ENCODE results near the gene BAAT.

Gene BAAT

DNA sequence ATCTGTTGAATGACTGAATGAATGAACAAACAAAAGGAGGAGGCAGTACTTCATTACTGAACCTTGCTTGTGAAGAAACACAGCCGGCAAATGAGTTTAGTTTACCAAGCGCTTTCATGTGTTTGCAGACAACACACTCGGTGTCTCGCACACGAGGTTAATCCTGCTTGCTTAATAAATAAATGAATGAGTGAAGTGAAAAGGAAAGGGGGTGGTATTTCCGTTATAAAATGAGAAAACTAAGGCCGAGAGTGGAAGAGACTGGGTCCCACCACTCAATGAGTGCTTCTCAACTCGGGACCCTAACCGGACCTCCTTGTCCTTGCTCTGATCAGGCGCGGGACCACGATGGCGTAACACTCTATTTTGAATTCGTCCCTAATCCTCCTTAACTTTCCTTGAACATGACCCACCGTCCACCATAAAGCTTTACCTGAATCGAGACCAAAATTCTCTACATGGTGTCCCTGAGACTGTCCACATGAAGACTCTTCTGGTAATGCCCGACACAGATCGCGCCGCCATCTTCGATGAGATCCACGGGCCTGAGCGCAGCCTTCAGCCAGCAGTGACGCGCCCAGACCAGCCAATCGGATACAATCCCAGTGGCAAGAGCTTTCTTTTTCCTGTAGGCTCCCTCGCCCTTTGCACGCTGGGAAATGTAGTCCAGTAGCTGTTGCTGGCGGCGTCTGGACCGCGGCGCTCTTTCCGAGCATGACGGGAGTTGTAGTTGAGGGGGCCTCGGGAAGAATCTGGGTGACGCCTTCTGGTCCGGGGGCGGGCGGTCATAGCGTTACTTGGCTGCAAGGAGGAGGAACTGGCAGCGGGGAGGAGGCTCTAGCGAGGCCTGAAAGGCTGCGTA, 13.5 kb upstream of the BAAT start, which contains the start of the genes MRPL50 and ZNF189:
MRPL50 (minus strand) TSS at position 551 of the 862 bp plus-strand sequence; CDS start at position 525, 26 bp downstream.
ZNF189 (plus strand) TSS at position 784 of the 862 bp plus-strand sequence. CDS start 306 bp downstream, outside the sequence.
- peak; percentile 93 for DNase-seq

DNA sequence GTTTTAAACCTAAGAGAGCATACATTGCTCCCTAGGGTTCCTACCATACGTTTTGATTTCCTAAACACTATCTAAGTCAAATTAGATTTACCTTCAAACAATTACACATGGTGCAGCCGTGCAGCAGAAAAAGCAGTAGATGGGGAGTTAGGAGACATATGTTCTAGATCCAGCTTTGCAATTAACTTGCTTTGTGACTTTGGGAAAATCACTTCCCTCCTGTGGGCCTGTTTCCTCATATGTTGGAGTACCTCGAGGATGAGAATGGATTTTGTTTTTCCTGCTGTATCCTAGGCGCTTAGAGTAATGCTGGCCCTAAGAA, 12.9 kb upstream of the BAAT start:
- DNase-seq = no peak

DNA sequence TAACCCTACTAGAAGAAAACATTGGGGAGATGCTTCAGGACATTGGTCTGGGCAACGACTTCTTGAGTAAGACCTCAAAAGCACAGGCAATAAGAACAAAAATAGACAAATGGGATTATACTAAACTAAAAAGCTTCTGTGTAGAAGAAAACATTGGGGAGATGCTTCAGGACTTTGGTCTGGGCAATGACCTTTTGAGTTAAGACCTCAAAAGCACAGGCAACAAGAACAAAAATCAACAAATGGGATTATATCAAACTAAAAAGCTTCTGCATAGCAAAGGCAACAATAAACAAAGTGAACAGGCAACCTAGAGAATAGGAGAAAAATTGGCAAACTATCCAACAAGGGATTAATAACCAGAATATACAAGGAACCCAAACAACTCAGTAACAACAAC, 9.9 kb upstream of the BAAT start:
- DNase-seq = no peak

DNA sequence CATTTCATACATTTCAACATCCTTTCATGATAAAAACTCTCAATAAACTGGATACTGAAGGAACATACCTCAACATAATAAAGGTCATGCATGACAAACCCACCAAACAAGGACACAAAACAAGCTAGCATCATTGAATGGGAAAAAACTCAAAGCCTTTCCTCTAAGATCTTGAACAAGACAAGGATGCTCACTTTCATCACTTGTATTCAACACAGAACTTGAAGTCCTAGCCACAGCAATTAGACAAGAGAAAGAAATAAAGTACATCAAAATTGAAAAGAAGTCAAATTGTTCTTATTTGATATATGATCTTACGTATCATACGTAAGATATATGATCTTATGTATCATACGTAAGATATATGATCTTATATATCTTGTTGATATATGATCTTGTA, 8.3 kb upstream of the BAAT start:
- no peak for DNase-seq

DNA sequence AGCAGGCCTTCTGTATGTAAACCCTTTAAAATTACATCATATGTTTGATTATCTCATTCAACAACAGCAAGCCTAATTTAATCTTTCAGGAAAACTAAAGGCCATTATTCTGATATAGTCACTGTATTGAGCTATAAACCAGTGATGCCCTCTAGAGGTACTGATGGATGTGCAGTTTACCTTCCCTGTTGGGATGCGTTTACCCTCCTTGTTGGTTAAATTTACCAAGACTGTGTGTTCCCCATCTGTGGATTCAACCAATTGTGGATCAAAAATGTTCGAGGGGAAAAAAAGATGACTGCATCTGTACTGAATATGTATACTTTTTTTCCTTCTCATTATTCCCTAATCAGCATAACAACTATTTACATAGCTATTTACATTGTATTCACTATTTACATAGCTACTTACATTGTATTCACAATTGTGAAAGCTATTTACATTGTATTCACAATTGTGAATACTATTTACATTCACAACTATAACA, 3.7 kb upstream of the BAAT start:
- DNase-seq = no peak

DNA sequence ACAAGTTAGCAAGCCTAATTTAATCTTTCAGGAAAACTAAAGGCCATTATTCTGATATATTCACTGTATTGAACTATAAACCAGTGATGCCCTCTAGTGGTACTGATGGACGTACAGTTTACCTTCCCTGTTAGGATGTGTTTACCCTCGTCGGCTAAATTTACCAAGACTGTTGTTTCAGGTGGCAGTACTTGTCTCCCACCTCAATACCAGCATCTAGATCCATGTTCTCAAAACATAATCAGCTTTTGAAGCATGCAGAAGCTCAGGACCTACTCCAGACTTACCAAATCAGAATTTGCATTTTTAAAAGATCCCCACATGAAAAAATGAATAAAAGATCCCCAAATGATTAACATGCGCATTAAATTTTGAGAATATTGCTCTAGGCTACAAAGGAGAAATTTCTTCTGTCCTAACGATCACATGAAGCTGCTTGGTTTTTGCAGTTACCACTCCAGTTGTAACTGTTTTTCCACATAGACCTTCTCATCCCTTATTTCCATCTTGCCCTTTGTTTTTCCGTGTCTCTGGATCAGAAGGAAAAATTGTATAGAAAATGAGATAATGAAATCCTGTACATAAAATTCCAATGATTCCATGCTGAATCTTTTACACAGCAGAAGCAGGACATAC, 3.2 kb upstream of the BAAT start:
- DNase-seq = no peak

DNA sequence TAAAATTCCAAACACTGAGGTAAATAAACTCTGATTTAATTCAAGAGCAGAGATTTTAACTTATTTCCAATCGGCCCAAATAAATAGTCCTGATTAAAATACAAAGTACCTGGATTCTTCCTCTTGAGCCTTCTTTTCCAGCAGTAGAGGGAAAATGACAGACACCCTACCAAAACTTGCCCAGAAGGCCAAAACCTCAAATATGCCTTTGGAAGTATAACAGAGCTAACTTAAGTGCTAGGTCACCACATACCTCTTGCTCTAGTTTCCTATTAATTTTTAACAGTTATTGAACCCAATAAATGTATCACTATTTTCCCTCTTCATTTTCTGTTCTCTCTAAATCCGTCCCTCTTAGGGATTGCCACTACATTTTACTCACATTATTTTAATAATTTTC, 1.4 kb downstream of the BAAT start:
- no peak for DNase-seq

DNA sequence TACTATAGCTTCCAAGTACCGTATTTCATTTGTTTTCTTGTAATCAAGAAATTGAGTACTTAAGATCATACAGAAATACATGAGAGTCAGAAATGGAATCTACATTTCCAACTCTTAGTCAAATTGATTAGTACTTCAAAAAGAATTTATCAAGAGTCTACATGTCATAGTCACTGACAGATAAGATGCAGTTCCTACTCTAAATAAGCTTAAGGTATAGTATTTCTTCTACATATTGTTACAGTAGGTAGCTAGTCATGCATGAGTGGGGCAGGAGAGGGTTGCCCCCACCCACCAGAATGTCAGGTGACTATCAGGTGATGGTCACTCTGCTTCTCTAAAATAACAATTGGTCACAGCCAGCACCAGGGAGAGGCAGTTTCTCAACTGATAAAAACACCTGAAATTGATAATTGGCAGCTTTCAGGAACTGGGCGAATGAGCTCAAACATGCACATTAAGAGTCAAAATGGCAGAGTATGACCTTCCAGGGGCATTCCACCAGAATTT, 2.9 kb downstream of the BAAT start:
- no peak for DNase-seq

DNA sequence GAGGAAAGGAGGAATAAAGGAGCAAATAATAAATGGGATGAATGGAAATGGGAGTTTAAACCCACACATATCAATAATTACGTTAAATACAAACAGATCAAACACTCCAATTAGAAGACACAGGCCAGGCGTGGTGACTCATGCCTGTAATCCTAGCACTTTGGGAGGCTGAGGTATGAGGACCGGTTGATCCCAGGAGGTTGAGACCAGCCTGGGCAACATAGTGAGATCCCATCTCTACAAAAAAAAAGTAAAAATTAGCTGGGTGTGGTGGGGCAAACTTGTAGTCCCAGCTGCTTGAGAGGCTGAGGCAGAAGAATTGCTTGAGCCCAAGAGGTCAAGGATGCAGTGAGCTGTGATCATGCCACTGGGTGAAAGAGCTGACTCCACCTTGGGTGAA, 3.7 kb downstream of the BAAT start:
- no peak for DNase-seq

DNA sequence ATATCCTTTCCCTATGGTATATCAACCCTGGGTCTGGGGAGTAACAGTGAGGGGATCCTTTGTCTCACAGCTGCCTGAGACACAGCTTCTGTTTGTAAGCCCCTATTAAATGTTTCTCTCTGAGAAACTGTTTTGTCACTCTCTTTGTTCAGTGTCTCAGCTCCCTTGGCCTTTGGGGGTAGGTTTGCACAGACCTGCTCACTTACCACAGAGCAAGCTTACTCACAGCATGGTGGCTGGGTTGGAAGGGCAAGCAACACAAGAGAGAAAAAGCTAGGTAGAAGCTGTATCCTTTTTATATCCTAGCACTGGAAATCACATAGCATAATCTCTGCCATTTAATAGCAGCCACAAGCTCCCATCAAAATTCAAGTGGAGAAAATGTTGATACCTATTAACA, 4.5 kb downstream of the BAAT start:
- DNase-seq = no peak

DNA sequence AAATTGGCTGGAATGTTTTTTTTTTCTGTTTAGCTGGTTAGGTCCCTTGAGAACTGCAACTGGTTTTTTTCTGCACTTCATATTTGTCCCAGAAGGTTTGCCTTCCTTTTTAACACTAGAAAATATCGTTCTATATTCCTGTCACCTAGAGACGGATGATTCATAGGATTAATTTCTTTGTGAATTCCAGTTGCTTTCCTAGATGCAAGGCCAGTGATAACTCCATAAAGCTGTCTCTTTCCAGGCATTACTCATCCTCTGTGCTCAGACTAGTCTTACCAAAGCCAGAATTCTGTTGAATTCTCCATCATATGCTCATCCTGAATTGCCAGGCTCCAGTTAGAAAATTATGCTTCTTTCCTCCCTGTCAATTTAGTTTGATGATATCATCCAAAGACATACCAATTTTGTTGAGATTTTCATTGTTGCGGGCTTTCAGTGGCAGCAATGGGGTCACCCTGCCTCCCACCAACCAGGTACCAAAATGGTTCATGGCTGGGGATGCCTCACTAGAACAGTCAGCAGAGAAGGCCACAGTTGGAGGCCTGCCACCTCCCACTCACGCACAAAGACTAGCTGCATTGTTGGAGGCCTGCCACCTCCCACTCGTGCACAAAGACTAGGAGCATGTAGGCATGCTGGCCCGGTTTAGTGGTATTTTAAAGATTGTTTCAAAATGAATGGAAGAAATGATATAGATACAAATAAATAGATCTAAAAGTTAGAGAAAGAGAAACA, 8.5 kb downstream of the BAAT start:
- DNase-seq = no peak

DNA sequence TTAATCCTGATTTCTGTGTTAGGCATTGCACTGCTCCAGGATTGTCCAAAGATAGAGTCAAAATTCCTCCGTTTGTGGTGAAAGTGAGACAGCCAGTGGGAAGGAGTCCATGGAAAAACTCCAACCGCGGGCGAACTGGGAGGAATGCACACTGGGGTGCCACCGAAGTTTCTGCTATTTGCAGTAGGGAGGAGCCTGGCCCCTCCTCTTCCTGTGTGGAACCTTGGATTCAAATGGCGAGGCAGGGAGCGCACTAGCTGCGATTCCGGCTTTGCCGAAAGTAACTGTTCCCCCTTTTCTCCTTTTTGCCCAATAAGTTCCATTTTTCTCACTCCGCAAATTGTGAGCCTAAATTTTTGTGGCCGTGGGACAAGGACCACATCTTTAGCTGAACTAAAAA, 9.3 kb downstream of the BAAT start:
- DNase-seq = no peak

DNA sequence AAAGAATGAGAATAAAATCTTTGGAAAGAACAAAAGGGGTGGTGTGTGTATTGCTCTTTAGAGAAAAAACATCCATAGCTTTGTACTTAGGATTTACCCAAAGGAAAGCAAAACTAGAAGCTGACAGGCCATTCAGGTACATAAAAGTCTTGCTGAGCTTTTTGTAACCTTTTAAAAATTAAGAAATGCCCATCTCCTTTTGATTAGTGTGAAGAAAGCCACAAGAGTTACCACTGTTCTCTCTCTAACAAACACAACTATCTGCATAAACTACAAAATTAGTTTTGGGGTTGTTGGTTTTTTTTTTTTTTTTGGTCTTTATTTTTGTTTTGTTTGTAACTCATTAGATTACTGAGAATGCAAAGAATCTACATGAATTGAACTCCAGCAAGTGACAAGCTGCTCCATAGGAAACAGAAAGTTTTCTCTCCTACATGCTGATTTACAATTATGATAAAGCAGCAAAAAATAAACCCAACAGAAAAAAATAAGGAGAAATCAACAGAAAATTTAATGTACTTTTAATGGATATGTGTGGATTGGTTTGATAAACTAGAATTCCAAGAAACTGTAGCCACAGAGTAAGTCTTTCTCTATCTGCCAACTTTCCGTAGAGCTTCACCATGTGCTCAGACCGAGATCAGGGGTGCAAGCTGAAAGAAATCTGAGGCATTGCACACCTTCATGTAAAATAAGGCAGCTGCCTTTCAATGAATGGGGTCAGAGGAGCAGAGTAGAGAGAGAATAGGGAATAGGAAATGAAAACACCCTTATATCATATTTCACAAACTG, 12.3 kb downstream of the BAAT start:
- no peak for DNase-seq

DNA sequence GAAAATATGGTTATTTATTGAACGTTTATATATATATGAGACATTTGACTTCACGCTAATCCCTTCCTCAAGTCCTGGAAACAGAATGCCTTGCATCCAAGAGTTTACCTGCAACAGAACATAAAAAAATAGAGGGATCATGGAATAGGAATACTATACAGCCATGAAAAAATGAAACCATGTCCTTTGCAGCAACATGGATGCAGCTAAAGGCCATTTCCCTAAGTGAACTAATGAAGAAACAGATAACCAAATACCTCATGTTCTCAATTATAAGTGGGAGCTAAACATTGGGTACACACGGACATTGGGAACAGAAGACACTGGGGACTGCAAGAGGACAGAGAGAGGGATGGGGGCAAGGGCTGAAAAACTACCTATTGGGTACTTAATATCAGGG, 13.0 kb downstream of the BAAT start:
- DNase-seq = no peak

DNA sequence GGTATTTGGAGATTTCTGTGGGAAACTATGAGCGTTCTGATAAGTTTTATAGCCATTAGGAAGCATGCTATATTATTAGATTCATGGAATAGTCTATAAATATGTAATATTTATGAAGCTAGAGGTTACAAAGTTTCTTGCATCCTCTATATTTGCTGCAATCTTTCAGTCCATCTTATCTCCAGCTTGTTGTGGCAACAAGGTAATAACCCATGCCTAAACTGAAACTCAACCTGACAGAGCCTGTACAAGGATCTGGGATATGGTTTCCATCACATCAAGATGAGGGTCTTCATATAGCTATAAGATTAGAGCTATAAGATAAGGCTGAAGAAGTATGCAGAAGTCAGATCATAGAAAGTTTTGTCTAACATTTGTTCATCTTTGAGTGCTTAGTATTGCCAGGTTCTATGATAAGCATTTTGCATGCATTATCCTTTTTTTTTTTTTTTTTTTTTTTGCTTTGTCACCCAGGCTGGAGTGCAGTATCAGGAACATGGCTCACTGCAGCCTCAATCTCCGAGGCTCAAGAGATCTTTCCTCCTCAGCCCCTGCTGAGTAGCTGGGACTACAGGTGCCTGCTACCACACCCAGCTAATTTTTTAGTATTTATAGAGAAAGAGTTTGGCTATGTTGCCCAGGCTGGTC, 14.8 kb downstream of the BAAT start:
- no peak for DNase-seq

DNA sequence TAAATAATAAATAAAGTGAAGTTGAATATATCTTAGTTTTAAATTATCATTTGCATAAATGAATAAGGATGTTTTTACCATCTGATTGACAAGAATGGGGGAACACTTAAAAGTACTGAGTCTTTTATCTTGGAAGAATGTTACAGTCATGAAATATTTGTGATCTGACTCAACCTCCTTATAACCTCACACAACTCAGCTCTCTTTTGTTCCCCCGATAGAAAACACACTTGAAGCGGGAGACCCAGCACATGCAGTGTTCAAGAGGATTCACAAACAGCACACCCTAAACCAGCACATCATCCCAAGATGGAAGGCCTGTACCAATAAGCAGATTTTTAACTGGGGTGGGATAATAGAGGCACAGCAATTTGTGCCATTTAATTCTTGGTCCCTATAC, 15.5 kb downstream of the BAAT start:
- DNase-seq = no peak

DNA sequence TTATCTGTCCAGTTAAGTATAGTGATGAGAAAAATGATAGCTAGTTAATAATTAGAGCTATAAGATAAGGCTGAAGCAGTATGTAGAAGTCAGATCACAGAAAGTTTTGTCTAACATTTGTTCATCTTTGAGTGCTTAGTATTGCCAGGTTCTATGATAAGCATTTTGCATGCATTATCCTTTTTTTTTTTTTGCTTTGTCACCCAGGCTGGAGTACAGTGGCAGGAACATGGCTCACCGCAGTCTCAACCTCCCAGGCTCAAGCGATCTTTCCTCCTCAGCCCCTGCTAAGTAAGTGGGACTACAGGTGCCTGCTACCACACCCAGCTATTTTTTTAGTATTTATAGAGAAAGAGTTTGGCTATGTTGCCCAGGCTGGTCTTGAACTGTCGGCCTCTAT, 17.5 kb downstream of the BAAT start:
- no peak for DNase-seq

DNA sequence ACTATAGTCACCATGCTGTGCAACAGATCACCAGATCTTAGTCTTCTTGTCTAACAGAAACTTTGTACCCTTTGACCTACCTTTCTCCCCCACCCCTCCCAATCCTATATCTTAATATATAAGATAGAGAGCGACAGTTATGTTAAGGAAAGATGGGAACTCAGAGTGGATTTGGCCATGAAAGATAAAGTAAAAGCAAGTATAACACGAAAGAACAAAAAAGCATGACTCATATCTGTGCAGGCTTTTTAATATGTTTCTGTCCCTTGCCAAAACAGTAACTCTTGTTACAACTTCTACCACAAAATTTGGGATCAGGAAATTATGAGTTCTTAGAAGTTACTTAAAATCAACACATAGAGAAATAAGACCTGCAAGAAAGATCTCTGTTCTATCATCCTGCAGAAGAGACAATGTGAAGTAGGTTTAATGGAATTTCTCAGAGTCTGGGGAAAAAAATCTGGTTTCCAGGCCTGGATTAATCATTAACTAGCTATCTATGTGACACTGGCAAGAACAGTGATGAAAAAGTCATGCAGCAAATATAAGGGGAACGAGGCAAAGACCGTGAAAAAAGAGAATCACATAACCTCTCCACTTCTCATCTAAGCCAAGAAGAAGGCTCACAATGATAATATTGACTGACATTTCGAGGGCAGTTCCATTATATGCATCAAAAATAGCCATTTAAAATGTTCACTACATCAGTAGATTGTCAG, 18.6 kb downstream of the BAAT start:
- DNase-seq = no peak

DNA sequence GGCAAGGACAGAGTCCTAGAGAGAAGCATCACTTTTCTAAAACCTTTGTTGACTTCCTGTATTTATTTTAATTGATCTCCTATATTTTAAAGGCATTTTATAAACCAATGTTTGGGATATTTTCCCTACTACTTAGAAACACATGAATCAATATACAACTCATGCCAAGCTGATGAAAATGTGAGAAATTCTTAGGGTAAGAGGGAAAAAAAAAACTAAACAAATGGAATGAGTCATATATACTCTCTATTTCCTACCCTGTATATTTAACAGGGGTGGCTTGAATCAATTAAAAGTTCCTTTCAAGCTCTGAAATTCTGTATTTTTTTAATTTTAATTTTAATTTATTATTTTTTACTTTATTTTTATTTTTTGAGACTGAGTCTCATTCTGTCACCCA, 19.6 kb downstream of the BAAT start:
- no peak for DNase-seq

DNA sequence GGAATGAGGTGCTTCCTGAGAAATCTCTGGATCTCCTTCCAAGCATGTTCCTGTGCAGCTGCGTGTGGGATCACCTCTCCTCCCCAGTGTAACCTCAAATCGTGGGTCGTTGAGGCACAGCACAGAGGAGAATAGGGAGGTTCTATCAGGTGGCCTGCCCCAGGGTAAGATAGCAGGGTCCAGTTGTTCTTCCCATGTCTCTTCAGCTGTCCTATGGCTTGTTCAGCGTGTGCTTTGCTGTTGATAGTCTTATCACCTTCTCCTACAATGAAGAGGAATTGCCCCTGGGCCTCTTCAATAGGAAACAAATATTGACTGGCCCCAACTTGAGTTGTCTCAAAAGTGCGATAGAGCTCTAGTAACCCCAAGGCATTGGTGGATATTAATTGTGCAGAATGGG, 22.4 kb downstream of the BAAT start:
- no peak for DNase-seq

DNA sequence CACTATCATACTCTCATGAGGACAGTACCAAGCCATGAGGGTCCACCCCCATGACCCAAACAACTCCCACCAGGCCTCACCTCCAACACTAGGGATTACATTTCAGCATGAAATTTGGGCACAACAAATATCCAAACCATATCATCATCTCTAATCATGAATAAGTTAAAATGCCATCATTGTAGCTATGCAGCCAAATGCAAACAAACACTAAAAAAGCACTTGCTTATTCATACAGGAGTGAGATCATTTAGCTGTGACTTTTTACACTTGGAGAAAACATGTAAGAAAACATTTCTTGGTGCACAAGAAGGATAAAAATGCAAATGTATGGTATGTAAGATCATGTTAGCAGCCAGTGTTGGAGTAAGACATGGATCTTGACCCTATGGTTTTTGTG, 24.2 kb downstream of the BAAT start:
- DNase-seq = no peak
